ENCODE data around the gene SHF.
A peak's percentile ranks its signal among the peaks of the same experiment; 100 is the strongest.
"Not testable (repeated sequence)": the region's sequence is repeated elsewhere in the genome, so short reads cannot be mapped to it uniquely, and the experiment has no call there.

The SHF gene, protein sequence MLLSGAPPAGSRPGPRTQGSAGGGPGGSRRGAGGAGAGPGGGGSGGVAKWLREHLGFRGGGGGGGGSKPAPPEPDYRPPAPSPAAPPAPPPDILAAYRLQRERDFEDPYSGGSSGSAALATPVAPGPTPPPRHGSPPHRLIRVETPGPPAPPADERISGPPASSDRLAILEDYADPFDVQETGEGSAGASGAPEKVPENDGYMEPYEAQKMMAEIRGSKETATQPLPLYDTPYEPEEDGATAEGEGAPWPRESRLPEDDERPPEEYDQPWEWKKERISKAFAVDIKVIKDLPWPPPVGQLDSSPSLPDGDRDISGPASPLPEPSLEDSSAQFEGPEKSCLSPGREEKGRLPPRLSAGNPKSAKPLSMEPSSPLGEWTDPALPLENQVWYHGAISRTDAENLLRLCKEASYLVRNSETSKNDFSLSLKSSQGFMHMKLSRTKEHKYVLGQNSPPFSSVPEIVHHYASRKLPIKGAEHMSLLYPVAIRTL

DNA sequence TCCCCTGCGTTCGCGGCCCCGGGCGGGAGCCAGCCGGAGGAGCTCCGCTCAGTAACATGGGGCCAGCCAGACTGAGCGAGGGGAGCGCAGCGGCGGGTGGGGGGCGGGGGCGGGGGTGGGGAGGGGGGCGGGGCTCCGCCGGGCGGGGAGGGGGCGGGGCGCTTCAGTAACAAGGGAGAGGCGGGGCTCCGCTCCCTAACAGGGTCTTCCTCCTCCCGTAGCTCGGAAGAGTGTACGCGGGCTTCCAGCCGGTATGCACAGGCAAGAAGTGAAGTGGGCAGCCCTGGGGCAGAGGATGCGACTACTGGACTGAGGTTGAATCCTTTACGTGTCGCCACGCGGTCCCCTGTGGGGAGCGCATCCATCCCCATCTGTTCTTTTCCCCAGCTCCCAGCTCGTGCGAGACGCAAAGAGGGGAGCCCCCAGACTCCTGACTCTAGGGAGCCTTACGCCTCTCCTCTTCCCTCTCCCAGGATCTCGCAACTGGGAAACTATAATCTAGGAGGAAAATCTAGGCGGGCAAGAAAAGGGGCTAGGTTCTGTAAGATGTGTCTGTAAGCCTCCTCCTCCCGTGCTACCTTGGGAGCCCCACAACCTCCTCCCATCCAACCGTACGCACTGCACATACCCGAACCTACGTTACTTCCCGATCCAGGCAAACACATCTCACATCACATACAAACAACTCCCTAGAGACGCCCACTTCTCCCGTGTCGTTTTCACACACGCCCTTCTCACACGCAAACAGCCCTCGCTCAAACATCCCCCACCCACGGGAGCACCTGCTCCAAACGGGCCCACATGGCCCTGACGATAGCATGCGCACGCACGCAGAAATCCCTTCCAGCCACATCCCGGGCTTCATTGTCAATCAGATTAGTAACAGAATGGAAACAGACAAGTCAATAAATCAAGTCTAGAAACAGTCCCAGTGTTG, at the start of gene SHF:
SHF (minus strand) TSS at position 73 of the 937 bp plus-strand sequence; CDS start at position 58, 15 bp downstream.
- Histone ChIP-seq H2AFZ (ENCODE audit: low read depth) (peak within 1 kb of the TSS; percentile 93), H3K36me3 (ENCODE audit: insufficient read depth) (no peaks in the 10 kb centered on the region), H3K4me3 (IDR thresholded peaks at IDR 0.05; ENCODE audit: insufficient read depth, low read depth, low read length) (no peak within 1 kb of the TSS), H3K79me2 (ENCODE audit: insufficient read depth, low read depth) (no peaks in the 10 kb centered on the region), H3K27me3 (ENCODE audit: insufficient read depth, low read depth) (no peaks in the 10 kb centered on the region), H3K27ac (no peak within 1 kb of the TSS), H4K20me1 (ENCODE audit: insufficient read depth) (no peaks in the 10 kb centered on the region), H3K9ac (peak within 1 kb of the TSS; percentile 57; the same call in 1 of the 2 replicates), H3K4me2 (peak within 1 kb of the TSS; percentile 89), H3K4me1 (ENCODE audit: low read depth, poor library complexity, severe bottlenecking) (peaks cover 10% of the 10 kb centered on the region)
- TF ChIP-seq, protein P1, sequence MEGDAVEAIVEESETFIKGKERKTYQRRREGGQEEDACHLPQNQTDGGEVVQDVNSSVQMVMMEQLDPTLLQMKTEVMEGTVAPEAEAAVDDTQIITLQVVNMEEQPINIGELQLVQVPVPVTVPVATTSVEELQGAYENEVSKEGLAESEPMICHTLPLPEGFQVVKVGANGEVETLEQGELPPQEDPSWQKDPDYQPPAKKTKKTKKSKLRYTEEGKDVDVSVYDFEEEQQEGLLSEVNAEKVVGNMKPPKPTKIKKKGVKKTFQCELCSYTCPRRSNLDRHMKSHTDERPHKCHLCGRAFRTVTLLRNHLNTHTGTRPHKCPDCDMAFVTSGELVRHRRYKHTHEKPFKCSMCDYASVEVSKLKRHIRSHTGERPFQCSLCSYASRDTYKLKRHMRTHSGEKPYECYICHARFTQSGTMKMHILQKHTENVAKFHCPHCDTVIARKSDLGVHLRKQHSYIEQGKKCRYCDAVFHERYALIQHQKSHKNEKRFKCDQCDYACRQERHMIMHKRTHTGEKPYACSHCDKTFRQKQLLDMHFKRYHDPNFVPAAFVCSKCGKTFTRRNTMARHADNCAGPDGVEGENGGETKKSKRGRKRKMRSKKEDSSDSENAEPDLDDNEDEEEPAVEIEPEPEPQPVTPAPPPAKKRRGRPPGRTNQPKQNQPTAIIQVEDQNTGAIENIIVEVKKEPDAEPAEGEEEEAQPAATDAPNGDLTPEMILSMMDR (conservative IDR thresholded peaks at IDR 0.05; ENCODE audit: low read depth, low read length), result no peak

DNA sequence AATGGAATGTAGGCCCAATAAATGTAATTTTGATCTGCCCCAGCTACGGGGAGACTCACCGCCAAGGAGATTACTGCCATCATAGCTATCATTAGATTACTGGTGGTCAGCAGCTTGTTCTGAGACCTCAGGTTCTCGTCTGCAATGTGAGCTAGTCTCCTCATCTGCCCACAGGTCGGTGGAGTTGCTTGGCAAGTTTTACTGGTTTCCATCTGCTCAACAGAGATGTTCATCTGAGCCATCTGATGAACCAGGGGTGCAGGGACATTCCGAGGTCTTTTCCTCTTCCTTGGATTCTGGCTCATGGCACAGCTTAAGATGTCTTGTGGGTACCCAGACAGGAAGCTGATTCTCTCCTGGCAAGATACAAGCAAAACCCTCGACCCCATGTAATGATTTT, 49.0 kb upstream of the SHF start:
- not testable (repeated sequence) for H3K4me1 ChIP-seq (ENCODE audit: low read depth, poor library complexity, severe bottlenecking); H3K36me3 ChIP-seq (ENCODE audit: insufficient read depth); H3K9ac ChIP-seq; H3K79me2 ChIP-seq (ENCODE audit: insufficient read depth, low read depth); H3K4me2 ChIP-seq; H3K27me3 ChIP-seq (ENCODE audit: insufficient read depth, low read depth); H3K27ac ChIP-seq; H3K4me3 ChIP-seq (IDR thresholded peaks at IDR 0.05; ENCODE audit: insufficient read depth, low read depth, low read length); H2AFZ ChIP-seq (ENCODE audit: low read depth); H4K20me1 ChIP-seq (ENCODE audit: insufficient read depth)

DNA sequence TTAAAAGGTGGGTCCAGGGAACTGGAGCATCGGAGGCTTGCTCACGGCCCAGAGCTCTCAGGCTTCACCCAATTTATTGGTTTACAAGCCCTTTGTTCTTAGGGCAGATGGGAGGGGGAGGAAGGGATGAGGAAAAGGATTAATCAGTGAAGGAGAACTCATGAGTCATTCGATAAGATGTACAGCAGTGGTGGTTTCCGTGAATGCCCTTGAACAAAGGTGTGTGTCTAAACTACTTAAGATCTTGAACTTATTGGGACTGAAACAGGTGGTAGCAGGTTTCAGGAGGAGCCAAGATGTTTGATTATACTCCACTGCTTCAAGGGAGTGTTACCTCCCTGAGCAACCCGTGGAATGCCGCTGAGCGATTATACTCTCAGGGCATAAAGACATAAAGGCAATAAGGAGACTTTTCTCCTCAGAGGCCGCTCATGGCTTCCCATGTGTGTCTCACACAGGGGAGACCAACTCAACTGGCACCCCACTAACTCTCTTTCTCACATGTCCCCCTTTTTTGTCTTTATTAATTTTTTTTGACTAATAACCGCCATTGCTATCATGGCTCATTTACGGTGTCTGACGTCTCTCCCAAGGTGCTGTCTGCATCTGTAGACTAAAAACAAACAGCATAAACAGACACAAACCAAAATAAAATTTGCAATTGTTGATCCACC, 46.9 kb upstream of the SHF start:
- Histone ChIP-seq H2AFZ (ENCODE audit: low read depth) (no peak overlapping the region), H3K27me3 (ENCODE audit: insufficient read depth, low read depth) (no peaks in the 10 kb centered on the region), H3K4me1 (ENCODE audit: low read depth, poor library complexity, severe bottlenecking) (no peaks in the 10 kb centered on the region), H3K4me3 (IDR thresholded peaks at IDR 0.05; ENCODE audit: insufficient read depth, low read depth, low read length) (no peak overlapping the region), H3K4me2 (no peak overlapping the region), H3K27ac (no peak overlapping the region), H3K9ac (no peak overlapping the region), H4K20me1 (ENCODE audit: insufficient read depth) (no peaks in the 10 kb centered on the region), H3K36me3 (ENCODE audit: insufficient read depth) (no peaks in the 10 kb centered on the region), H3K79me2 (ENCODE audit: insufficient read depth, low read depth) (no peaks in the 10 kb centered on the region)
- TF ChIP-seq, protein P1 (conservative IDR thresholded peaks at IDR 0.05; ENCODE audit: low read depth, low read length), result no peak

DNA sequence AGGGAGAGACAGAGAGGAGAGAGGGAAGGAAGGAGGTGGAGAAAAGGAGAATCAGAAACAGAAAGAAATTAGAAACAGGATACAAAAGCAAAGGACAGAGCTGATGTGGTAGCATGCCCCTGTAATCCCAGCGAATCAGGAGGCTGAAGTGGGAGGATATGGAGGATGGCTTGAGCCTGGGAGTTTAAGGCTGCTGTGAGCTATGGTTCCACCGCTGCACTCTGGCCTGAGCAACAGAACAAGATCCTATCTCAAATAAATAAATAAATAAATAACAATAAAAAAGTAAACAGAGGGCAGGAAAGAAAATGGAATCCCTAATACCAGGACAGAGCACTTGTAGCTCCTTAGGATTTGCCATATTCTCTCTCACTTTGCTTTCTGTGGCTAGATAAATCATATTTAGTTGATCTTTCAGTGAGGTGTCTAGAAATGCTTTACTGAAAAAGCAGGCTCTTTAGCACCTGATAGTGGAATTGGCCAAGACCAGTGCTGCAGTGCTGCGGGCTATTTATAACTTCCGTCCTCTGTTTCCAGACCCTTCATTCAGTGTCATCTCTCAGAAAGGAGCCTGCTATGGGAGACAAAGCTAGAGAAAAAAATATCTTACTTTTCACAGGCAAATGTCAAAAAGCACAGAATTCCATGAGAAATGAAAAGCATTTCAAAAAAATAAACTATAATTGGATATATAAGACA, 44.2 kb upstream of the SHF start:
- Histone ChIP-seq H3K79me2 (ENCODE audit: insufficient read depth, low read depth) (no peaks in the 10 kb centered on the region), H3K4me3 (IDR thresholded peaks at IDR 0.05; ENCODE audit: insufficient read depth, low read depth, low read length) (no peak overlapping the region), H3K36me3 (ENCODE audit: insufficient read depth) (no peaks in the 10 kb centered on the region), H2AFZ (ENCODE audit: low read depth) (no peak overlapping the region), H3K27me3 (ENCODE audit: insufficient read depth, low read depth) (no peaks in the 10 kb centered on the region), H3K27ac (no peak overlapping the region), H4K20me1 (ENCODE audit: insufficient read depth) (no peaks in the 10 kb centered on the region), H3K9ac (no peak overlapping the region), H3K4me1 (ENCODE audit: low read depth, poor library complexity, severe bottlenecking) (no peaks in the 10 kb centered on the region), H3K4me2 (no peak overlapping the region)
- TF ChIP-seq, protein P1 (conservative IDR thresholded peaks at IDR 0.05; ENCODE audit: low read depth, low read length), result no peak

Measured in KMS-11 (cell line).